ENCODE measurements around the gene FCER1G. TPM values are rescaled to one million over a fixed set of nuclear protein-coding genes. Genes with fewer than 3 reads are reported as not detected.
A peak's percentile ranks its signal among the peaks of the same experiment; 100 is the strongest.

The FCER1G gene
- total RNA-seq, 1 donor from 2014 or later, result 1.5 TPM

DNA sequence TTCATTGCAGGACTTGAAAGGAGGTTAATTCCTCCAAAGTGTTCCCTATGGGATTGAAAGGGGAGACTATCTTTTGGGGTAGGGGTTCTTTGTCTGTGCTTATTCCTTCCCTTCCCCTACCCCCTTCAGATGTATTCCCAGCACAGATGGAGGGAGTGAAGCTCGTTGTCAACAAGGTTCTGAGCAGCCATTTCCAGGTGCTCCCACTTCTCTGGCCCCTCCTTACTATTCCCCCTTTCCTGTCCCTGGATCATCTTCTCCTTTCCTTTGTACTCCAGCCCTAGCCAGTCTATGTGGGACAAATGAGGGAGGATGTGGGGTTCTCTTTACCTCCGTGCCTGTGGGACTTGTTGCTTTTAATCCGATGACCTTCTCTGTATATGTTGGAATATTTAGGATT is 11.7 kb downstream of the FCER1G start:
- TF ChIP-seq, protein P1, sequence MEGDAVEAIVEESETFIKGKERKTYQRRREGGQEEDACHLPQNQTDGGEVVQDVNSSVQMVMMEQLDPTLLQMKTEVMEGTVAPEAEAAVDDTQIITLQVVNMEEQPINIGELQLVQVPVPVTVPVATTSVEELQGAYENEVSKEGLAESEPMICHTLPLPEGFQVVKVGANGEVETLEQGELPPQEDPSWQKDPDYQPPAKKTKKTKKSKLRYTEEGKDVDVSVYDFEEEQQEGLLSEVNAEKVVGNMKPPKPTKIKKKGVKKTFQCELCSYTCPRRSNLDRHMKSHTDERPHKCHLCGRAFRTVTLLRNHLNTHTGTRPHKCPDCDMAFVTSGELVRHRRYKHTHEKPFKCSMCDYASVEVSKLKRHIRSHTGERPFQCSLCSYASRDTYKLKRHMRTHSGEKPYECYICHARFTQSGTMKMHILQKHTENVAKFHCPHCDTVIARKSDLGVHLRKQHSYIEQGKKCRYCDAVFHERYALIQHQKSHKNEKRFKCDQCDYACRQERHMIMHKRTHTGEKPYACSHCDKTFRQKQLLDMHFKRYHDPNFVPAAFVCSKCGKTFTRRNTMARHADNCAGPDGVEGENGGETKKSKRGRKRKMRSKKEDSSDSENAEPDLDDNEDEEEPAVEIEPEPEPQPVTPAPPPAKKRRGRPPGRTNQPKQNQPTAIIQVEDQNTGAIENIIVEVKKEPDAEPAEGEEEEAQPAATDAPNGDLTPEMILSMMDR (IDR thresholded peaks at IDR 0.05; ENCODE audit: unreplicated experiment), result no peak
- peak overlapping the region; percentile 99 for H3K4me3 Mint-ChIP-seq (ENCODE audit: low read depth)
- H3K27me3 Mint-ChIP-seq, result no peaks in the 10 kb centered on the region
- no peaks in the 10 kb centered on the region for H3K9me3 Mint-ChIP-seq (ENCODE audit: low read depth)
- H3K27ac Mint-ChIP-seq, result peak overlapping the region; percentile 82
- DNase-seq (ENCODE audit: low spot score, unreplicated experiment), result no peak
- H3K4me1 Mint-ChIP-seq (ENCODE audit: low read depth), result peaks cover 44% of the 10 kb centered on the region
- peaks cover 3% of the 10 kb centered on the region for H3K36me3 Mint-ChIP-seq (ENCODE audit: insufficient read depth)

DNA sequence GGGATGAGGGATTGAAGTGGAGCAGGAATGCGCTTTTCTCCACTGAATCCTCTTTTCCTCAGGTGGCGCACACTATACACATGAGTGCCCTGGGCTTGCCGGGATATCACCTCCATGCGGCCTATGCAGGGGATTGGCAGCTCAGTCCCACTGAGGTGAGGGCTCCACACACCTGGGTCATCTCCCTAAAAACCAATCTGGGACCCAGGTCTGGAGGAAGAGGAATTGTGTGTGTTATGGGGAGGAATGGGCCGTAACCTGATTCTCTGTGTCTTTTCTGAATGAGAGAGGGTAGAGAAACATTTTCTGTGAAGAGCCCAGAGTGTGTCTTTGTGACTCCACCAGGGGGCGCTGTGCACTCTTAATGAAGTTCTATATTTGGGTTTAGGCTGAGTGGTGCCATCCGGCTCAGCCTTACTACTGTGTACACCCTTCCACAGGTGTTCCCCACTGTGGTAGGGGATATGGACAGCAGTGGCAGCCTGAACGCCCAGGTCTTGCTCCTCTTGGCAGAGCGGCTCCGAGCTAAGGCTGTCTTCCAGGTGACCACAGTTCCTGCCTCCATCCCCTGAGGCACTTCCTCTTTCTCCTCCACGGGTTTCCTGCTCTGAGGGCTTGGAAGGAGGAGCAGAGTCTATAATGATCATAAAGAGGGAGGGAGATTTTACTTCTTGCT is 12.2 kb downstream of the FCER1G start:
- Mint-ChIP-seq H3K9me3 (ENCODE audit: low read depth) (no peaks in the 10 kb centered on the region), H3K27me3 (no peaks in the 10 kb centered on the region), H3K36me3 (ENCODE audit: insufficient read depth) (peaks cover 3% of the 10 kb centered on the region), H3K4me3 (ENCODE audit: low read depth) (peak overlapping the region; percentile 99), H3K4me1 (ENCODE audit: low read depth) (peaks cover 41% of the 10 kb centered on the region), H3K27ac (peak overlapping the region; percentile 82)
- TF ChIP-seq, protein P1 (IDR thresholded peaks at IDR 0.05; ENCODE audit: unreplicated experiment), result peak; percentile 86
- DNase-seq (ENCODE audit: low spot score, unreplicated experiment), result peak; percentile 66

DNA sequence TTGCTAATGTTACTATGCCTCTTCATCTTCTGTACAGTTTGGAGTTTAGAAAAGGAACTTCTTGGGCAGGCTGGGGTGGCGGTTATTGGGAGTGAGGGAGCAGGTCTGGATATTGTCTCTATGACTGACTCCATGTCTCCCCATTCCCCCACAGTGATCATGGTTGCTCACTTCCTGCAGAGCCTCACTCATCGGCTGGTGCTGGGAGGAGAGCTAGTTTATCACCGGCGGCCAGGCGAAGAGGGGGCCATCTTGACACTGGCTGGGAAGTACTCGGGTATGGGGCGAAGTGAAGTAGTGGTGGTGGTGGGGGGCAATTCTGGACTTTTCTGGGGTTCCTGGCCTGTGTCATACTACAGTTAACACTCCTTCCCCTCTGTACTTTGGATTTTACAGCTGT is 12.9 kb downstream of the FCER1G start:
- DNase-seq (ENCODE audit: low spot score, unreplicated experiment), result no peak
- Mint-ChIP-seq H3K36me3 (ENCODE audit: insufficient read depth) (peaks cover 3% of the 10 kb centered on the region), H3K9me3 (ENCODE audit: low read depth) (no peaks in the 10 kb centered on the region), H3K4me1 (ENCODE audit: low read depth) (peaks cover 38% of the 10 kb centered on the region), H3K27ac (no peak overlapping the region), H3K4me3 (ENCODE audit: low read depth) (no peak overlapping the region), H3K27me3 (no peaks in the 10 kb centered on the region)
- TF ChIP-seq, protein P1 (IDR thresholded peaks at IDR 0.05; ENCODE audit: unreplicated experiment), result no peak

DNA sequence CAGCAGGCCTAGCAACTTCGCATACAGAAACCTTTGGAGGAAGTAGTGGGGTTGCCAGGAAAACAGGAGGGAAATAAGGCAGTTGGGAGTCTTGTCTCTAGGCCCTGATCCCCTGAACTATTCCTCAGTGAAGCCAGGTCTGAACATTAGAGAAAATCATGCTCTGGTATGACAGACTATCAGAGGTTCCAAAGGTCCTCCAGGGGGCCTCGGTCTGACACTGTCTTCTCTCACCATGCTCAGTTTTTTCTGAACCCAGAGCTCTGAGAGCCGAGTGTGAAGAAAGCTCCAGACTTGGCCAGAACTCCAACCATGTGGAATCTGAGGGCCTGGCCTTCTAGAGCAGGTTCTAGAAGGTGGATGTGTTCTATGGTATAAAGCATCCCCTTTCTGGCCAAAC is 14.8 kb downstream of the FCER1G start:
- no peak overlapping the region for H3K27ac Mint-ChIP-seq
- DNase-seq (ENCODE audit: low spot score, unreplicated experiment), result no peak
- H3K4me1 Mint-ChIP-seq (ENCODE audit: low read depth), result peaks cover 23% of the 10 kb centered on the region
- no peak overlapping the region for H3K4me3 Mint-ChIP-seq (ENCODE audit: low read depth)
- no peaks in the 10 kb centered on the region for H3K9me3 Mint-ChIP-seq (ENCODE audit: low read depth)
- TF ChIP-seq, protein P1 (IDR thresholded peaks at IDR 0.05; ENCODE audit: unreplicated experiment), result peak; percentile 15
- H3K27me3 Mint-ChIP-seq, result no peaks in the 10 kb centered on the region
- H3K36me3 Mint-ChIP-seq (ENCODE audit: insufficient read depth), result peaks cover 3% of the 10 kb centered on the region

DNA sequence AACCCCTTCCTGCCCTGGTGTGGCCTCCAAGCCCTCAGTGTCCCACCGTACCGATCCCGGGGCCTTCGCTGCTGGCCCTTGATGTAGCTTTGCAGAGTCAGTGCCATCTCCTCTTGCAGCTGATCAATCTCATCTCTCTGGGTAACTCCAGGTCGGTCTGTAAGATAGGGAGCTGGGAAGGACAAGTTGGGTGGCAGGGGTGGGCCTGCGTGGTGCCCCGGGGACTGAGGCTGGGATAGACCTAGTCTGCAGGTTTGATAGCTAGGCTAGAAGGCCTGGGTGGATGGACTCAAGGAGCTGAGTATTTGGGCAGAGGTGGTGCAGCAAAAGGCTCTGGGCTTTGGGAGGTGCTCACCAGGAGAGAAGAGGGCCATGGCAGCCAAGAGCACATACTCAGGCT is 15.7 kb downstream of the FCER1G start:
- TF ChIP-seq, protein P1 (IDR thresholded peaks at IDR 0.05; ENCODE audit: unreplicated experiment), result no peak
- Mint-ChIP-seq H3K9me3 (ENCODE audit: low read depth) (no peaks in the 10 kb centered on the region), H3K36me3 (ENCODE audit: insufficient read depth) (peaks cover 3% of the 10 kb centered on the region), H3K27me3 (no peaks in the 10 kb centered on the region), H3K27ac (no peak overlapping the region), H3K4me3 (ENCODE audit: low read depth) (no peak overlapping the region), H3K4me1 (ENCODE audit: low read depth) (peaks cover 17% of the 10 kb centered on the region)
- no peak for DNase-seq (ENCODE audit: low spot score, unreplicated experiment)

All from progenitor cell of endocrine pancreas (in vitro differentiated cells).